Trophoblast cell (in vitro differentiated cells and primary cell): Measurements from ENCODE around the gene KIAA0408.

Source experiments
- DNase-seq, 2 donors: peaks; one replicate each; pipeline ENCODE4 v3.0.0-alpha.2; 2016
- H2AFZ ChIP-seq: 2 replicates; pipeline ENCODE4 v1.6.1; 2013; ENCODE audit warnings: low read length, moderate library complexity, mild to moderate bottlenecking; ENCODE audit not compliant: insufficient read depth, poor library complexity
- H2AK5ac ChIP-seq: 2 replicates; pipeline ENCODE4 v1.6.1; 2013; ENCODE audit warnings: mild to moderate bottlenecking, low read length
- H2BK120ac ChIP-seq: 2 replicates; pipeline ENCODE4 v1.6.1; 2013; ENCODE audit warnings: low read length, mild to moderate bottlenecking, moderate library complexity; ENCODE audit not compliant: insufficient read depth, poor library complexity
- H2BK12ac ChIP-seq: 2 replicates; pipeline ENCODE4 v1.6.1; 2013; ENCODE audit warnings: mild to moderate bottlenecking, low read length, moderate library complexity
- H2BK5ac ChIP-seq: 2 replicates; pipeline ENCODE4 v1.6.1; 2013; ENCODE audit warnings: low read length, low read depth, moderate library complexity, mild to moderate bottlenecking; ENCODE audit not compliant: poor library complexity
- H3K14ac ChIP-seq: 2 replicates; pipeline ENCODE4 v1.6.1; 2013; ENCODE audit warnings: mild to moderate bottlenecking, low read length
- H3K18ac ChIP-seq: 2 replicates; pipeline ENCODE4 v1.6.1; 2013; ENCODE audit warnings: mild to moderate bottlenecking, low read length
- H3K23ac ChIP-seq: 2 replicates; pipeline ENCODE4 v1.6.1; 2013; ENCODE audit warnings: low read length
- H3K27ac ChIP-seq: 2 replicates; pipeline ENCODE4 v1.5.1; 2013; ENCODE audit warnings: low read depth, mild to moderate bottlenecking, inconsistent platforms, low read length, moderate library complexity
- H3K27me3 ChIP-seq: 2 replicates; pipeline ENCODE4 v1.6.1; 2013; ENCODE audit warnings: inconsistent platforms, mild to moderate bottlenecking, low read length, moderate library complexity; ENCODE audit not compliant: insufficient read depth
- H3K36me3 ChIP-seq, 2 experiments: 1 replicate in 1 of 2; 2 replicates in 1 of 2; pipeline ENCODE4 v1.6.1; 2013; ENCODE audit warnings: low read length in 2 of 2, mild to moderate bottlenecking in 2 of 2, moderate library complexity in 1 of 2; ENCODE audit not compliant: insufficient read depth in 2 of 2, control insufficient read depth in 1 of 2
- H3K4ac ChIP-seq: 2 replicates; pipeline ENCODE4 v1.6.1; 2013; ENCODE audit warnings: low read depth, mild to moderate bottlenecking, low read length, moderate library complexity
- H3K4me1 ChIP-seq, 2 experiments: 1 replicate in 1 of 2; 2 replicates in 1 of 2; pipeline ENCODE4 v1.6.1; 2013; ENCODE audit warnings: low read length in 2 of 2, mild to moderate bottlenecking in 2 of 2, moderate library complexity in 1 of 2; ENCODE audit not compliant: insufficient read depth in 2 of 2, control insufficient read depth in 1 of 2
- H3K4me2 ChIP-seq: 2 replicates; pipeline ENCODE4 v1.6.1; 2013; ENCODE audit warnings: inconsistent platforms, mild to moderate bottlenecking, low read length, moderate library complexity
- H3K4me3 ChIP-seq: 2 replicates; pipeline ENCODE4 v1.5.1; 2013; ENCODE audit warnings: mild to moderate bottlenecking, low read depth, low read length, inconsistent platforms
- H3K79me1 ChIP-seq: one replicate; pipeline ENCODE4 v1.6.1; 2013; ENCODE audit warnings: low read length
- H3K79me2 ChIP-seq: 2 replicates; pipeline ENCODE4 v1.6.1; 2013; ENCODE audit warnings: low read length, mild to moderate bottlenecking; ENCODE audit not compliant: control insufficient read depth, insufficient read depth, poor library complexity
- H3K9ac ChIP-seq: 2 replicates; pipeline ENCODE4 v1.6.1; 2013; ENCODE audit warnings: mild to moderate bottlenecking, low read length
- H3K9me3 ChIP-seq: 2 replicates; pipeline ENCODE4 v1.6.1; 2013; ENCODE audit warnings: low read depth, mild to moderate bottlenecking, control low read depth, inconsistent platforms, low read length; ENCODE audit not compliant: insufficient read depth
- H4K12ac ChIP-seq: 2 replicates; pipeline ENCODE4 v1.6.1; 2013; ENCODE audit warnings: low read depth, mild to moderate bottlenecking, low read length, moderate library complexity
- H4K8ac ChIP-seq: 2 replicates; pipeline ENCODE4 v1.6.1; 2013; ENCODE audit warnings: low read depth, mild to moderate bottlenecking, low read length, moderate library complexity
- H4K91ac ChIP-seq: one replicate; pipeline ENCODE4 v1.6.1; 2013; ENCODE audit warnings: low read depth, mild to moderate bottlenecking, low read length, moderate library complexity
- WGBS: extraction: QIAGEN DNeasy Blood & Tissue Kit; methylation state at CpG from one replicate; pipeline ENCODE4 v1.1.7; 2013; ENCODE audit warnings: missing lambda C conversion rate; ENCODE audit not compliant: insufficient read length, insufficient coverage; ENCODE audit errors: extremely low coverage; 5-methylcytosine and 5-hydroxymethylcytosine counted together

Gene KIAA0408

GRCh38 chr6:127496471-127496870 is 37.3 kb upstream of the KIAA0408 start:
- Histone ChIP-seq H3K27me3 (no peaks in the 10 kb centered on the region), H3K79me1 (no peaks in the 10 kb centered on the region), H2BK12ac (no peak overlapping the region), H3K79me2 (no peaks in the 10 kb centered on the region), H2BK5ac (no peak overlapping the region), H3K14ac (no peak overlapping the region), H3K27ac (no peak overlapping the region), H3K9me3 (no peaks in the 10 kb centered on the region), H4K91ac (no peak overlapping the region), H2AK5ac (no peak overlapping the region), H2BK120ac (no peak overlapping the region), H3K36me3 (no peaks in the 10 kb centered on the region), H3K4ac (no peak overlapping the region), H3K4me1 (no peaks in the 10 kb centered on the region), H4K12ac (no peak overlapping the region), H3K4me2 (no peak overlapping the region), H4K8ac (no peak overlapping the region), H2AFZ (no peak overlapping the region), H3K4me3 (no peak overlapping the region), H3K23ac (no peak overlapping the region), H3K18ac (no peak overlapping the region), H3K9ac (no peak overlapping the region)
- no CpG with 5 or more reads among the region's 1 CpG for WGBS
- no peak for DNase-seq

GRCh38 chr6:127494240-127494767 is 35.1 kb upstream of the KIAA0408 start:
- Histone ChIP-seq H2BK5ac (no peak overlapping the region), H2AK5ac (no peak overlapping the region), H3K14ac (no peak overlapping the region), H3K27me3 (no peaks in the 10 kb centered on the region), H4K12ac (no peak overlapping the region), H3K4me3 (no peak overlapping the region), H2AFZ (no peak overlapping the region), H3K79me1 (no peaks in the 10 kb centered on the region), H3K4me2 (no peak overlapping the region), H3K27ac (no peak overlapping the region), H3K36me3 (no peaks in the 10 kb centered on the region), H3K18ac (no peak overlapping the region), H4K91ac (no peak overlapping the region), H3K9ac (no peak overlapping the region), H4K8ac (no peak overlapping the region), H3K4ac (no peak overlapping the region), H3K23ac (no peak overlapping the region), H3K4me1 (no peaks in the 10 kb centered on the region), H3K79me2 (no peaks in the 10 kb centered on the region), H2BK120ac (no peak overlapping the region), H2BK12ac (no peak overlapping the region), H3K9me3 (no peaks in the 10 kb centered on the region)
- DNase-seq: no peak

GRCh38 chr6:127489248-127489647 is 30.1 kb upstream of the KIAA0408 start:
- Histone ChIP-seq H3K79me1 (no peaks in the 10 kb centered on the region), H4K12ac (no peak overlapping the region), H3K79me2 (no peaks in the 10 kb centered on the region), H3K27me3 (no peaks in the 10 kb centered on the region), H2BK5ac (no peak overlapping the region), H3K4me1 (no peaks in the 10 kb centered on the region), H3K36me3 (no peaks in the 10 kb centered on the region), H2BK12ac (no peak overlapping the region), H2BK120ac (no peak overlapping the region), H3K18ac (no peak overlapping the region), H3K4me3 (no peak overlapping the region), H4K91ac (no peak overlapping the region), H2AFZ (no peak overlapping the region), H3K9ac (no peak overlapping the region), H4K8ac (no peak overlapping the region), H3K14ac (no peak overlapping the region), H2AK5ac (no peak overlapping the region), H3K4me2 (no peak overlapping the region), H3K9me3 (no peaks in the 10 kb centered on the region), H3K4ac (no peak overlapping the region), H3K23ac (no peak overlapping the region), H3K27ac (no peak overlapping the region)
- no peak for DNase-seq
- WGBS: no CpG with 5 or more reads among the region's 1 CpG

- WGBS: no CpG with 5 or more reads among the region's 3 CpGs
- Histone ChIP-seq H2AFZ (no peak overlapping the region), H3K23ac (no peak overlapping the region), H2BK5ac (no peak overlapping the region), H3K18ac (no peak overlapping the region), H3K4ac (no peak overlapping the region), H2AK5ac (no peak overlapping the region), H2BK120ac (no peak overlapping the region), H3K14ac (no peak overlapping the region), H3K4me2 (no peak overlapping the region), H4K8ac (no peak overlapping the region), H3K27ac (no peak overlapping the region), H3K79me2 (no peaks in the 10 kb centered on the region), H3K27me3 (no peaks in the 10 kb centered on the region), H3K79me1 (no peaks in the 10 kb centered on the region), H3K4me3 (no peak overlapping the region), H2BK12ac (no peak overlapping the region), H3K4me1 (no peaks in the 10 kb centered on the region), H4K12ac (no peak overlapping the region), H4K91ac (no peak overlapping the region), H3K36me3 (no peaks in the 10 kb centered on the region), H3K9me3 (no peaks in the 10 kb centered on the region), H3K9ac (no peak overlapping the region)
- no peak for DNase-seq
These were observed 27.7 kb upstream of the KIAA0408 start for GRCh38 chr6:127486934-127487333.
